Right lobe of liver (tissue), 6 donors: ENCODE measurements around the gene UBE2G2. TPM values are rescaled to one million over a fixed set of nuclear protein-coding genes. Genes with fewer than 3 reads are reported as not detected.

ENCODE experiments used
- ATAC-seq, 4 donors: fragments of 200-7000 bp; cut with Tn5 transposase; one replicate each; pipeline ENCODE4 v1.9.1; 2020; ENCODE audit warnings: mild to moderate bottlenecking in 4 of 4, moderate library complexity in 4 of 4
- DNase-seq, 3 donors: peaks; one replicate each; pipeline ENCODE4 v3.0.0-alpha.2; 2020
- H3K27ac ChIP-seq, 3 donors: fragments of 200-600 bp; one replicate each; pipeline ENCODE4 v1.8.0; 2022
- H3K27me3 ChIP-seq, 2 donors: fragments of 200-600 bp; one replicate each; pipeline ENCODE4 v1.8.0; 2022
- H3K36me3 ChIP-seq, 4 donors: fragments of 200-600 bp; sonication (generic) in 1 of 4; one replicate each; pipeline versions ENCODE4 v1.5.1 to v1.8.0; 2017 to 2022; ENCODE audit warnings: control low read depth in 1 of 4
- H3K4me1 ChIP-seq, 4 donors: fragments of 200-600 bp; sonication (generic) in 1 of 4; one replicate each; pipeline versions ENCODE4 v1.5.1 to v1.8.0; 2017 to 2022; ENCODE audit warnings: control low read depth in 1 of 4
- H3K4me3 ChIP-seq, 3 donors: fragments of 200-600 bp; one replicate each; pipeline ENCODE4 v1.8.0; 2022
- H3K9me3 ChIP-seq, 4 donors: fragments of 200-600 bp; sonication (generic) in 1 of 4; one replicate each; pipeline versions ENCODE4 v1.5.1 to v1.8.0; 2017 to 2022; ENCODE audit warnings: control low read depth in 1 of 4
- POLR2A ChIP-seq: fragments of 450-650 bp; IDR thresholded peaks from one replicate; pipeline ENCODE4 v1.6.1; 2017; ENCODE audit warnings: antibody characterized with exemption, mild to moderate bottlenecking
- WGBS: methylation state at CpG from one replicate; pipeline ENCODE4 v1.1.6; 2018; ENCODE audit warnings: low coverage, low lambda C conversion rate; ENCODE audit not compliant: insufficient coverage; ENCODE audit errors: missing lambda C conversion rate; 5-methylcytosine and 5-hydroxymethylcytosine counted together
- intact Hi-C, 2 donors: fragments of 100-400 bp; cut with DNase I; formaldehyde crosslinking; loops; one replicate each; pipeline versions ENCODE4 v1.11.2 to v1.14.1; 2022
- total RNA-seq, 6 experiments: library from RNA; depleted of rRNA in 2 of 6; stranded (reverse); fragments of >200 nt in 2 of 6; fragmentation: NEBNext Ultra II Directional in 3 of 6; extraction: Animal tissue kit (Norgen Biotek cat#: 25700) in 3 of 6; gene quantifications; one replicate each; pipeline versions ENCODE4 v1.1.0 to v1.2.4, GENCODE V29; 2016 to 2023
- TF ChIP-seq, protein P1 (sequence below), 4 donors: fragments of 200-600 bp in 3 of 4; fragments of 450-650 bp in 1 of 4; IDR thresholded peaks; one replicate each; pipeline versions ENCODE4 v1.5.1 to v1.8.0; 2016 to 2022; ENCODE audit warnings: antibody characterized with exemption in 4 of 4, mild to moderate bottlenecking in 2 of 4
- donor health status: DM: no; HTN: yes; CAD: no.
- donor health status: DM: no; HTN: no; CAD: no.
- donor health status: DM: no; HTN: no; CAD: no.
- donor health status: DM: no; HTN: yes; CAD: no.
- donor health status: DM: no; HTN: yes; CAD: no.

Gene UBE2G2
- total RNA-seq, 6 experiments from 2014 or later, result 41.5 to 54.6 (median 49.9) TPM

DNA sequence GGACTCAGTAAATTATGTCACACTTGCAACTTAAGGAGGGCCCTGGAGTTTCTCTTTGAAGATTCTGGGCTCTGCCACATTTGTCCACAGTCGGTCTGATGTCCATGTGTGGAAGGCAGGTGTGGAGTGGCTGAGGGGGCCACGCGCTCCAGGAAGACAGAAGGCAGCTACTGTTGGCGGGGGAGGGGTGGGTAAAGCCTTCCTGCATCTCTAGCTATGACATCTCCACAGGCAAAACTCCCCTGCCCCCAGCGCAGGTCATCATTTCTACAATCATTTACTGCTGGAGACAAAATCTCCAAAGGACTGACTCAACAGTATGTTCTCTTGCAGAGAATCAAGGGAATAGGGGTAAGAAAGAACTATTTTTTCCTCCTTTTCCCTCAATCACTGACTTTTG lies 78.9 kb downstream of the UBE2G2 start:
- H3K4me1 ChIP-seq, result no peaks in the 10 kb centered on the region
- ATAC-seq (no peak), DNase-seq (peak in 1 of 3 donors; percentile 26)
- intact Hi-C loops, result no loop called here
- no peaks in the 10 kb centered on the region for H3K36me3 ChIP-seq
- no CpG with 5 or more reads among the region's 5 CpGs for whole genome bisulfite sequencing
- H3K9me3 ChIP-seq, result no peaks in the 10 kb centered on the region
- no peak overlapping the region for H3K27ac ChIP-seq
- no peak overlapping the region for H3K4me3 ChIP-seq
- TF ChIP-seq, protein P1, sequence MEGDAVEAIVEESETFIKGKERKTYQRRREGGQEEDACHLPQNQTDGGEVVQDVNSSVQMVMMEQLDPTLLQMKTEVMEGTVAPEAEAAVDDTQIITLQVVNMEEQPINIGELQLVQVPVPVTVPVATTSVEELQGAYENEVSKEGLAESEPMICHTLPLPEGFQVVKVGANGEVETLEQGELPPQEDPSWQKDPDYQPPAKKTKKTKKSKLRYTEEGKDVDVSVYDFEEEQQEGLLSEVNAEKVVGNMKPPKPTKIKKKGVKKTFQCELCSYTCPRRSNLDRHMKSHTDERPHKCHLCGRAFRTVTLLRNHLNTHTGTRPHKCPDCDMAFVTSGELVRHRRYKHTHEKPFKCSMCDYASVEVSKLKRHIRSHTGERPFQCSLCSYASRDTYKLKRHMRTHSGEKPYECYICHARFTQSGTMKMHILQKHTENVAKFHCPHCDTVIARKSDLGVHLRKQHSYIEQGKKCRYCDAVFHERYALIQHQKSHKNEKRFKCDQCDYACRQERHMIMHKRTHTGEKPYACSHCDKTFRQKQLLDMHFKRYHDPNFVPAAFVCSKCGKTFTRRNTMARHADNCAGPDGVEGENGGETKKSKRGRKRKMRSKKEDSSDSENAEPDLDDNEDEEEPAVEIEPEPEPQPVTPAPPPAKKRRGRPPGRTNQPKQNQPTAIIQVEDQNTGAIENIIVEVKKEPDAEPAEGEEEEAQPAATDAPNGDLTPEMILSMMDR (IDR thresholded peaks at IDR 0.05), result no peak
- TF ChIP-seq POLR2A, result no peak
- peaks cover 0 to 13% of the 10 kb centered on the region in 2 donors for H3K27me3 ChIP-seq

- intact Hi-C loops, result no loop called here
- Histone ChIP-seq H3K36me3 (no peaks in the 10 kb centered on the region), H3K4me1 (no peaks in the 10 kb centered on the region), H3K27ac (no peak overlapping the region), H3K27me3 (peaks cover 0 to 13% of the 10 kb centered on the region in 2 donors), H3K9me3 (no peaks in the 10 kb centered on the region), H3K4me3 (no peak overlapping the region)
- ATAC-seq (no peak), DNase-seq (no peak)
- 66% methylated on average over 2 of the region's 2 CpGs for WGBS
- TF ChIP-seq POLR2A, result no peak
- TF ChIP-seq, protein P1 (IDR thresholded peaks at IDR 0.05), result no peak
Measured at GRCh38 chr21:44720170-44720569, 81.5 kb downstream of the UBE2G2 start.

Other genes with a start within 250 kb of the UBE2G2 start
- not detected for gene KRTAP10-3, start 243.0 kb downstream of the UBE2G2 start, total RNA-seq
- gene KRTAP10-4, start 228.1 kb downstream of the UBE2G2 start, total RNA-seq, result not detected
- gene KRTAP10-5, start 221.2 kb downstream of the UBE2G2 start, total RNA-seq, result not detected
- gene KRTAP10-6, start 209.3 kb downstream of the UBE2G2 start, total RNA-seq, result not detected
- not detected for gene KRTAP10-7, start 201.2 kb downstream of the UBE2G2 start, total RNA-seq
- not detected for gene KRTAP10-8, start 189.7 kb downstream of the UBE2G2 start, total RNA-seq
- gene KRTAP10-9, start 174.7 kb downstream of the UBE2G2 start, total RNA-seq, result not detected
- gene KRTAP10-10, start 164.5 kb downstream of the UBE2G2 start, total RNA-seq, result not detected
- gene KRTAP10-11, start 155.4 kb downstream of the UBE2G2 start, total RNA-seq, result not detected
- gene KRTAP12-4, start 147.2 kb downstream of the UBE2G2 start, total RNA-seq, result not detected
- not detected for gene KRTAP12-3, start 143.9 kb downstream of the UBE2G2 start, total RNA-seq
- gene KRTAP12-2, start 134.9 kb downstream of the UBE2G2 start, total RNA-seq, result not detected
- gene KRTAP12-1, start 119.7 kb downstream of the UBE2G2 start, total RNA-seq, result not detected
- not detected for gene KRTAP10-12, start 104.6 kb downstream of the UBE2G2 start, total RNA-seq
- gene TSPEAR, start 90.2 kb downstream of the UBE2G2 start, total RNA-seq, result not detected
- 10 to 100 TPM; 33.4 to 41.2 (median 36.6) TPM for gene SUMO3, start 16.2 kb upstream of the UBE2G2 start, total RNA-seq
- gene PTTG1IP, start 71.9 kb upstream of the UBE2G2 start, total RNA-seq, result 100 to 1,000 TPM in 3 of 6 experiments, 10 to 100 TPM in 3; 54.3 to 195 (median 140) TPM
- 10 to 100 TPM; 12.9 to 61.8 (median 36.6) TPM for gene ITGB2, start 119.1 kb upstream of the UBE2G2 start, total RNA-seq
- 10 to 100 TPM; 15.0 to 27.9 (median 17.1) TPM for gene SLX9, start 138.2 kb upstream of the UBE2G2 start, total RNA-seq